AG08396 (cell line): ENCODE measurements around the gene CCDC74A.
"Not testable (repeated sequence)": the region's sequence is repeated elsewhere in the genome, so short reads cannot be mapped to it uniquely, and the experiment has no call there.

ENCODE experiments used
- DNase-seq: peaks from one replicate; pipeline ENCODE4 v3.0.0; 2012; ENCODE audit warnings: low spot score, mixed read lengths

CCDC74A gene

DNA sequence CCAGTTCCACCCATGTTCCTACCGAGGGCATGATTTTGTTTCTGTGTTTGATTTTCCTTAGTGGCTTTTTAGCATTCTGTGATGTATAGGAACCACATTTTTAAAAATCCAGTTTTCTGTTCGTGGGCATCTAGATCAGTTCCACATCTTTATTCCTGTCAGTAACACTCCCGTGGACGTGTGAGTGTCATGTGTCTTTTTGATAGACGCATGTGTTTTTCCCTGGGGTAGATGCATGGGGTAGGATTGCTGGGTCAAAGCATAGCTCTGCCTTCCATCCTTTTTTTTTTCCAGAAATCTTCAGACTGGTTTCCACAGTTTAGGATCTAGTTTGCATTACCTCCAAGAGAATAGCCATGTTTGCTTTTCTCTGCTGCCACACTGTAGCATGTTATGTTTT lies 38.7 kb downstream of the CCDC74A start:
- DNase-seq, result no peak

DNA sequence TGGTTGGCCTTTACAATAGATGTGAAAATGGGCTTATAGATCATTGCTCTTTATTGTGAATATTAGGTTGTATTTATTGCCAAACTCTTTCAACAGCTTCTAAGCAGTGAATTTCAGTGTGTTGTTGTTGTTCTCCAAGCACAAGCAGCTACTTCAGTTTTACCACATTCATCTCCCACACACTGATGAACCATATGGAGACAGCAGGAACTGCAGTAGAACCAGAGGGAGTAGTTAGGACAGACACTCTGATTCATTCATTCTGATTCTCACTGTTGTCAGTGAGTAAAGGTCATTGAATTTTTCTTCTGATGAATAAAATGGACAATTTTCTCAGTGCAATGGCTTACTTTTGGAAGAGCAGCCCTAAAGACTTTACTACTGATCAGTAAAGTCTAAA lies 40.2 kb downstream of the CCDC74A start:
- no peak for DNase-seq

GRCh38 chr2:131568401-131568800 lies 40.7 kb downstream of the CCDC74A start:
- not testable (repeated sequence) for DNase-seq

GRCh38 chr2:131572175-131572574 lies 44.5 kb downstream of the CCDC74A start:
- DNase-seq, result no peak

DNA sequence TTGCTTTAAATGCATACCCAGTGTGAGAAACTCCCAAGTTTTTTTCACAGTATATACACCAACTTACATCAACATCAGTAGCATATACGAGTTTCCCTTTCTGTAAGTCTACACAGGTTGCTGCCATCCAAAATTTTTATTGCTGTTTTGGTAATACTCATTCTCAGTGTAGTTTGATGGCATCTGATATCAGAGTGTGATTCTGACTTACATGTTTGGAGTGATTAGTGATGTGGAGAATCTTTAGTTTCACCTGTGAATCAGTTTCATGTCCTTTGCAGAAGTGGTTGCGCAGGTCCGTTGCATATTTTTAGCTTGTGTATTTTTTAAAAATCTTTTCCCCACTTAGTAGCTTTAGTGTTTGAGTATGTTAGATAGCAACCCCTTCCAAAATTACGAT lies 50.1 kb downstream of the CCDC74A start:
- DNase-seq, result no peak

DNA sequence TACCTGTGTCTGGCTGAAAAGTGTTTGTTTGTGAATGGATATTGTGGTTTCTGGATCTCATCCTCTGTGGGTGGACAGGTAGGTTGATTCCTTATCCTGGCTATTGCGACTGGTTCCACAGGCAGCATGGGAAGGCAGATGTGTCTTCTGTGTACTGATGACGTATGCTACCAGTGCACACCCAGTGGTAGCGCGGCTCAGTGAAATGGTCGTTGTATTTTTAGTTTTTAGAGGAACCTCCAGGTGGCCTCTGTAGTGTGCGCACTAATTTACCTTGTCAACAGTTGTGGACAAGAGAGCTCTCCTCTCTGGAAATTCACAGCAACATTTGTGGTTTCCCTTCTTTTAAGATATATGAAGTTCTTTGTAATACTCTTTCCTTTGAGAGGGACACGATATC lies 52.5 kb downstream of the CCDC74A start:
- DNase-seq, result no peak
